SK-N-SH (cell line): ENCODE data around the gene AEBP2. TPM values are rescaled to one million over a fixed set of nuclear protein-coding genes. Genes with fewer than 3 reads are reported as not detected.

Experiments used
- CTCF ChIA-PET: fragments of 300-600, 350-600 bp; formaldehyde crosslinking; extraction: SDS; loops from one replicate; lab custom pipeline; 2021; lab: Yijun Ruan, JAX
- POLR2A ChIA-PET: fragments of 350-600 bp; sonication (Branson Sonifier 250); formaldehyde crosslinking; extraction: SDS; loops from one replicate; lab custom pipeline; 2020; ENCODE audit warnings: antibody characterized with exemption, inconsistent platforms; lab: Yijun Ruan, JAX
- DNase-seq: peaks from one replicate; pipeline ENCODE4 v3.0.0; 2012
- H2AFZ ChIP-seq: fragments of 200-600 bp; sonication (generic); 2 replicates; pipeline ENCODE4 v1.8.1; 2016; ENCODE audit warnings: antibody characterized with exemption, mild to moderate bottlenecking, low read depth
- H3F3A ChIP-seq: fragments of 200-600 bp; sonication (generic); replicated peaks from 2 replicates; pipeline ENCODE3; 2016; ENCODE audit warnings: antibody characterized with exemption, mild to moderate bottlenecking; ENCODE audit not compliant: insufficient read depth
- H3K27ac ChIP-seq, 2 experiments: fragments of 200-500 bp in 1 of 2; fragments of 200-600 bp in 1 of 2; sonication (Bioruptor generic) in 1 of 2; sonication (generic), shearing (Covaris generic) in 1 of 2; 2 replicates each; pipeline versions ENCODE4 v1.5.1 to v1.6.1; 2014 to 2016; ENCODE audit warnings: low read depth in 2 of 2, inconsistent platforms in 1 of 2, low read length in 1 of 2, mild to moderate bottlenecking in 1 of 2, mixed read lengths in 1 of 2
- H3K27me3 ChIP-seq: fragments of 200-600 bp; sonication (generic), shearing (Covaris generic); 2 replicates; pipeline ENCODE4 v1.6.1; 2016; ENCODE audit warnings: mixed run types; ENCODE audit not compliant: insufficient read depth
- H3K36me3 ChIP-seq, 2 experiments: fragments of 200-500 bp in 1 of 2; fragments of 200-600 bp in 1 of 2; sonication (Bioruptor generic) in 1 of 2; sonication (generic) in 1 of 2; replicated peaks in 1 of 2; 2 replicates each; pipeline versions ENCODE3 to v1.5.1; 2014 to 2016; ENCODE audit warnings: low read length in 1 of 2, mild to moderate bottlenecking in 1 of 2; ENCODE audit not compliant: insufficient read depth in 2 of 2, control insufficient read depth in 1 of 2
- H3K4me1 ChIP-seq, 2 experiments: fragments of 200-500 bp in 1 of 2; fragments of 200-600 bp in 1 of 2; sonication (Bioruptor generic) in 1 of 2; sonication (generic), shearing (Covaris generic) in 1 of 2; 2 replicates each; pipeline versions ENCODE4 v1.5.1 to v1.6.1; 2014 to 2016; ENCODE audit warnings: low read depth in 1 of 2, low read length in 1 of 2, mixed run types in 1 of 2; ENCODE audit not compliant: insufficient read depth in 2 of 2, control insufficient read depth in 1 of 2
- H3K4me2 ChIP-seq: fragments of 200-600 bp; sonication (generic), shearing (Covaris generic); 2 replicates; pipeline ENCODE4 v1.6.1; 2017; ENCODE audit warnings: mixed run types
- H3K4me3 ChIP-seq, 2 experiments: fragments of 200-500 bp in 1 of 2; fragments of 200-600 bp in 1 of 2; sonication (Bioruptor generic) in 1 of 2; sonication (generic), shearing (Covaris generic) in 1 of 2; 2 replicates each; pipeline versions ENCODE4 v1.5.1 to v1.8.1; 2014 to 2016; ENCODE audit warnings: low read depth in 2 of 2, inconsistent platforms in 1 of 2, low read length in 1 of 2, mild to moderate bottlenecking in 1 of 2, mixed read lengths in 1 of 2, moderate library complexity in 1 of 2
- H3K79me2 ChIP-seq: fragments of 200-600 bp; sonication (generic); 2 replicates; pipeline ENCODE4 v1.8.1; 2017; ENCODE audit warnings: mild to moderate bottlenecking; ENCODE audit not compliant: insufficient read depth
- H3K9ac ChIP-seq: fragments of 200-600 bp; sonication (generic); 2 replicates; pipeline ENCODE4 v1.6.1; 2017; ENCODE audit warnings: mixed run types
- H3K9me2 ChIP-seq: fragments of 200-600 bp; sonication (generic); 2 replicates; pipeline ENCODE4 v1.6.1; 2017; ENCODE audit warnings: mixed run types
- H3K9me3 ChIP-seq: fragments of 200-600 bp; sonication (generic); 2 replicates; pipeline ENCODE4 v1.6.1; 2017; ENCODE audit warnings: mixed run types, mild to moderate bottlenecking, moderate library complexity
- H4K20me1 ChIP-seq: fragments of 200-600 bp; sonication (generic); 2 replicates; pipeline ENCODE4 v1.6.1; 2017; ENCODE audit warnings: mild to moderate bottlenecking, mixed run types; ENCODE audit not compliant: insufficient read depth
- CHD2 ChIP-seq: fragments of 150-350 bp; IDR thresholded peaks from 2 replicates; pipeline ENCODE4 v1.6.1; 2018; ENCODE audit warnings: low read length; ENCODE audit not compliant: partially characterized antibody
- CTCF ChIP-seq: fragments of 200-600 bp; sonication (generic); IDR thresholded peaks from 2 replicates; pipeline ENCODE4 v1.6.1; 2017; ENCODE audit warnings: antibody characterized with exemption, mild to moderate bottlenecking, moderate library complexity
- FOSL2 ChIP-seq: IDR thresholded peaks from 2 replicates; pipeline ENCODE4 v1.4.0; 2012; ENCODE audit warnings: low read depth, mild to moderate bottlenecking, moderate library complexity, borderline replicate concordance
- MAX ChIP-seq: IDR thresholded peaks from 2 replicates; pipeline ENCODE4 v1.4.0; 2012; ENCODE audit warnings: low read depth
- NFIC ChIP-seq: IDR thresholded peaks from 2 replicates; pipeline ENCODE4 v1.4.0; 2012; ENCODE audit warnings: borderline replicate concordance
- RAD21 ChIP-seq: IDR thresholded peaks from 2 replicates; pipeline ENCODE4 v1.6.1; 2012; ENCODE audit warnings: mild to moderate bottlenecking, low read length
- REST ChIP-seq: IDR thresholded peaks from 2 replicates; pipeline ENCODE4 v1.6.1; 2012; ENCODE audit warnings: mild to moderate bottlenecking, low read depth, low read length, moderate library complexity
- RFX5 ChIP-seq: IDR thresholded peaks from 2 replicates; pipeline ENCODE4 v1.6.1; 2012; ENCODE audit warnings: mild to moderate bottlenecking, improper control_type of control experiment, low read length
- RXRA ChIP-seq: IDR thresholded peaks from 2 replicates; pipeline ENCODE4 v1.4.0; 2012; ENCODE audit warnings: low read depth, mild to moderate bottlenecking, borderline replicate concordance
- SIN3A ChIP-seq: IDR thresholded peaks from 2 replicates; pipeline ENCODE4 v1.6.1; 2012; ENCODE audit warnings: low read depth, mild to moderate bottlenecking, low read length, moderate library complexity, borderline replicate concordance
- SMC3 ChIP-seq: IDR thresholded peaks from 2 replicates; pipeline ENCODE4 v1.6.1; 2012; ENCODE audit warnings: low read depth, low read length, improper control_type of control experiment
- TAF1 ChIP-seq: IDR thresholded peaks from 2 replicates; pipeline ENCODE4 v1.6.1; 2012; ENCODE audit warnings: low read depth, mild to moderate bottlenecking, low read length, moderate library complexity, borderline replicate concordance
- USF1 ChIP-seq: IDR thresholded peaks from 2 replicates; pipeline ENCODE4 v1.4.0; 2012; ENCODE audit warnings: low read depth, borderline replicate concordance
- ZBTB33 ChIP-seq: IDR thresholded peaks from 2 replicates; pipeline ENCODE4 v1.4.0; 2012; ENCODE audit warnings: low read depth, borderline replicate concordance
- WGBS: methylation state at CpG from one replicate; pipeline ENCODE4 v1.1.6; 2017; ENCODE audit warnings: low lambda C conversion rate; 5-methylcytosine and 5-hydroxymethylcytosine counted together
- polyA plus RNA-seq, 3 experiments: library from polyadenylated mRNA; depleted of rRNA; stranded (reverse); fragments of >200 nt; gene quantifications; 2 replicates each; pipeline ENCODE4 v1.2.3, GENCODE V29; 2012
- TF ChIP-seq, protein P1 (sequence below): fragments of 150-350 bp; IDR thresholded peaks from 2 replicates; pipeline ENCODE4 v1.6.1; 2016; ENCODE audit warnings: mild to moderate bottlenecking, low read depth, low read length

The AEBP2 gene
- polyA plus RNA-seq, 1 of the 3 experiments (the other 2 are of a cell fraction): 10.4 TPM

GRCh38 chr12:19440019-19440858 lies 947 bp downstream of the AEBP2 start (continued):
- TF ChIP-seq REST: no peak
- TF ChIP-seq SMC3: no peak
- no peak for TF ChIP-seq SIN3A
- TF ChIP-seq CHD2: no peak
- TF ChIP-seq USF1: no peak
- TF ChIP-seq TAF1: peak; percentile 52
- TF ChIP-seq, protein P1, sequence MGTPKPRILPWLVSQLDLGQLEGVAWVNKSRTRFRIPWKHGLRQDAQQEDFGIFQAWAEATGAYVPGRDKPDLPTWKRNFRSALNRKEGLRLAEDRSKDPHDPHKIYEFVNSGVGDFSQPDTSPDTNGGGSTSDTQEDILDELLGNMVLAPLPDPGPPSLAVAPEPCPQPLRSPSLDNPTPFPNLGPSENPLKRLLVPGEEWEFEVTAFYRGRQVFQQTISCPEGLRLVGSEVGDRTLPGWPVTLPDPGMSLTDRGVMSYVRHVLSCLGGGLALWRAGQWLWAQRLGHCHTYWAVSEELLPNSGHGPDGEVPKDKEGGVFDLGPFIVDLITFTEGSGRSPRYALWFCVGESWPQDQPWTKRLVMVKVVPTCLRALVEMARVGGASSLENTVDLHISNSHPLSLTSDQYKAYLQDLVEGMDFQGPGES: no peak
- no peak for TF ChIP-seq ZBTB33
- no peak for TF ChIP-seq RXRA
- no peak for TF ChIP-seq NFIC

GRCh38 chr12:19440916-19441315 lies 1.6 kb downstream of the AEBP2 start:
- H3K36me3 ChIP-seq: peaks cover 0 to 22% of the 10 kb centered on the region in 2 experiments
- peaks cover 49% of the 10 kb centered on the region for H4K20me1 ChIP-seq
- peaks cover 3 to 19% of the 10 kb centered on the region in 2 experiments for H3K4me1 ChIP-seq
- no peak for DNase-seq
- peaks cover 8% of the 10 kb centered on the region for H3F3A ChIP-seq
- no peaks in the 10 kb centered on the region for H3K9me2 ChIP-seq
- H2AFZ ChIP-seq: no peak overlapping the region; the same call in 1 of the 2 replicates
- H3K9me3 ChIP-seq: no peaks in the 10 kb centered on the region
- H3K27me3 ChIP-seq: no peaks in the 10 kb centered on the region
- peak overlapping the region; percentile 77 to 95 for H3K4me3 ChIP-seq
- CTCF ChIA-PET: interaction anchor here (1.1 kb wide), 1 partner anchor 19 kb away, joined by 3 read pairs; no protein-coding TSS in a partner anchor
- H3K79me2 ChIP-seq: peaks cover 62% of the 10 kb centered on the region
- peak overlapping the region; percentile 72 to 88 for H3K27ac ChIP-seq
- WGBS: 3% methylated on average over 8 of the region's 8 CpGs
- POLR2A ChIA-PET: no interaction called here
- H3K4me2 ChIP-seq: peak overlapping the region; percentile 73
- peak overlapping the region; percentile 96 for H3K9ac ChIP-seq
- TF ChIP-seq SIN3A: no peak
- TF ChIP-seq RAD21: no peak
- TF ChIP-seq RFX5: no peak
- TF ChIP-seq MAX: no peak
- no peak for TF ChIP-seq NFIC
- TF ChIP-seq TAF1: no peak
- no peak for TF ChIP-seq FOSL2
- TF ChIP-seq ZBTB33: no peak
- TF ChIP-seq CTCF: no peak
